ENCODE data around the gene TSPAN3.

- no peak for TF ChIP-seq CTCF (IDR thresholded peaks at IDR 0.05; ENCODE audit: extremely low read depth in 1 of 2, insufficient read depth in 1 of 2, low read depth in 1 of 2, low read length in 2 of 2)
- no peak for TF ChIP-seq GATA2 (IDR thresholded peaks at IDR 0.05; ENCODE audit: insufficient read depth, insufficient read length, low read depth, low read length)
- no peak for TF ChIP-seq POLR2AphosphoS5 (IDR thresholded peaks at IDR 0.05; ENCODE audit: insufficient read depth, low read depth, low read length)
These were observed 58.0 kb downstream of the TSPAN3 start for GRCh38 chr15:77012868-77013267.

All from endothelial cell of umbilical vein (primary cell).